ENCODE measurements around the gene NCOA6. TPM values are rescaled to one million over a fixed set of nuclear protein-coding genes. Genes with fewer than 3 reads are reported as not detected.

NCOA6 gene
- total RNA-seq, 1 donor from 2014 or later, result 21.1 TPM

DNA sequence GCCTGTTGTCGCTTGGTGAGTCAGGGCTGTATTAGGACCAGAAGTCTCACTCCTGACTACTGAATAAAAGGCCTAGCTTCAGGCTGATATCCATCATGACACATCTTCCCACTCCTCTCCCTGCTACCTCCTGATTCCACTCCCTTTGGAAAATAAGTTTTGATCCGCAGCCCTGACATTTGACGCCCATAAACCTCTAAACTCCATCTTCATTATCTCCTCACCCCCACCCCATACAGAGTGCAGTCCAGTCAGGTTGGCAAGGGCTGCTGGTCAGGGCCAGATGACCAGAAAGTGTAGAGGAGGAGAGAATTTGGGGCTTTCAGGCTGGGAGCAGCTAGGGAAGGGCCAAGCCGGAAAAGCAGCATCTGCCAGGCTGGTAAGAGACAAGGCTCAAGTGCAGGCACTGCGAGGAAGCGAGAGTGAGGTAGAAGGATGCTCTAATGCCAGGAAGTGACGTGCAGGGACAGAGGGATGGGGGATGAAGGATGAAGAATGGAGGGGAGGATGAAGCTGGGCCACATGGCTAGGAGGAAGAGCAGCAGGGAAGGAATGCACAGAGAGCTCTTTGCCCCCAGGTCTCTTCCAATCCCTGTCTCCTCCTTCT is 46.0 kb upstream of the NCOA6 start:
- H3K9ac ChIP-seq (ENCODE audit: low read length), result no peak overlapping the region
- TF ChIP-seq EZH2 (IDR thresholded peaks at IDR 0.05; ENCODE audit: insufficient read depth, low read length), result no peak
- TF ChIP-seq, protein P1, sequence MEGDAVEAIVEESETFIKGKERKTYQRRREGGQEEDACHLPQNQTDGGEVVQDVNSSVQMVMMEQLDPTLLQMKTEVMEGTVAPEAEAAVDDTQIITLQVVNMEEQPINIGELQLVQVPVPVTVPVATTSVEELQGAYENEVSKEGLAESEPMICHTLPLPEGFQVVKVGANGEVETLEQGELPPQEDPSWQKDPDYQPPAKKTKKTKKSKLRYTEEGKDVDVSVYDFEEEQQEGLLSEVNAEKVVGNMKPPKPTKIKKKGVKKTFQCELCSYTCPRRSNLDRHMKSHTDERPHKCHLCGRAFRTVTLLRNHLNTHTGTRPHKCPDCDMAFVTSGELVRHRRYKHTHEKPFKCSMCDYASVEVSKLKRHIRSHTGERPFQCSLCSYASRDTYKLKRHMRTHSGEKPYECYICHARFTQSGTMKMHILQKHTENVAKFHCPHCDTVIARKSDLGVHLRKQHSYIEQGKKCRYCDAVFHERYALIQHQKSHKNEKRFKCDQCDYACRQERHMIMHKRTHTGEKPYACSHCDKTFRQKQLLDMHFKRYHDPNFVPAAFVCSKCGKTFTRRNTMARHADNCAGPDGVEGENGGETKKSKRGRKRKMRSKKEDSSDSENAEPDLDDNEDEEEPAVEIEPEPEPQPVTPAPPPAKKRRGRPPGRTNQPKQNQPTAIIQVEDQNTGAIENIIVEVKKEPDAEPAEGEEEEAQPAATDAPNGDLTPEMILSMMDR (IDR thresholded peaks at IDR 0.05; ENCODE audit: insufficient read depth, low read depth, low read length), result no peak
- H4K20me1 ChIP-seq (ENCODE audit: insufficient read depth, low read length), result peaks cover 8% of the 10 kb centered on the region
- H3K27me3 ChIP-seq (ENCODE audit: insufficient read depth, low read length), result no peaks in the 10 kb centered on the region
- DNase-seq (ENCODE audit: low read depth) (no peak), FAIRE-seq (no peak)
- no peak overlapping the region for H3K27ac Mint-ChIP-seq (ENCODE audit: unreplicated experiment)
- no peaks in the 10 kb centered on the region for H3K9me3 ChIP-seq (ENCODE audit: insufficient read depth, low read depth, low read length)
- no peaks in the 10 kb centered on the region for H3K9me3 Mint-ChIP-seq (ENCODE audit: unreplicated experiment)
- peaks cover 18% of the 10 kb centered on the region for H3K4me1 ChIP-seq (ENCODE audit: insufficient read depth, low read length)
- no peak overlapping the region for H2AFZ ChIP-seq (ENCODE audit: low read depth, low read length)
- H3K36me3 ChIP-seq (ENCODE audit: insufficient read depth, low read length), result no peaks in the 10 kb centered on the region
- H3K4me1 Mint-ChIP-seq (ENCODE audit: low read depth, unreplicated experiment), result peaks cover 12% of the 10 kb centered on the region
- no peak overlapping the region for H3K4me3 ChIP-seq (ENCODE audit: insufficient read depth, low read depth, low read length)
- peak overlapping the region; percentile 84 for H3K4me2 ChIP-seq (ENCODE audit: low read length)
- no peak overlapping the region for H3K27ac ChIP-seq (ENCODE audit: low read depth, low read length)
- peaks cover 13% of the 10 kb centered on the region for H3K79me2 ChIP-seq (ENCODE audit: insufficient read depth, low read length)
- peaks cover 8% of the 10 kb centered on the region for H3K36me3 Mint-ChIP-seq (ENCODE audit: low read depth, unreplicated experiment)
- peak overlapping the region; percentile 86 for H3K4me3 Mint-ChIP-seq (ENCODE audit: unreplicated experiment)
- H3K27me3 Mint-ChIP-seq (ENCODE audit: low read depth, unreplicated experiment), result no peaks in the 10 kb centered on the region

DNA sequence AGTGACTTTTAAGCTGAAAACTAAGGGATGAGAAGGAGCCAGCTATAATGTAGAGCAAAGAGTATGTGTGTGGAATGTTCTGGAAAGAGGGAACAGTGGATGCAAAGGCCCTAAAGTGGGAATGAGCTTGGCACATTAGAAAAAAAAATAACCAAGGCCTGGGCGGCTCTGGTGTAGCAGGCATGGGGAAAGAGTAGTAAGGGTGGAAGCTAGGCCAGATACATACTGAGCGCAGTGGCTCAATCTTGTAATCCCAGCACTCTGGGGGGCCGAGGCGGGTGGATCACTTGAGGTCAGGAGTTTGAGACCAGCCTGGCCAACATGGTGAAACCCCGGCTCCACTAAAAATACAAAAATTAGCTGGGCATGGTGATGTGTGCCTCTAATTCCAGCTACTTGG is 38.8 kb upstream of the NCOA6 start:
- no peak overlapping the region for H3K27ac Mint-ChIP-seq (ENCODE audit: unreplicated experiment)
- no peak for DNase-seq (ENCODE audit: low read depth)

More for the DNA sequence above, 38.8 kb upstream of the NCOA6 start:
- peaks cover 12% of the 10 kb centered on the region for H4K20me1 ChIP-seq (ENCODE audit: insufficient read depth, low read length)
- FAIRE-seq, result no peak
- H3K9me3 ChIP-seq (ENCODE audit: insufficient read depth, low read depth, low read length), result no peaks in the 10 kb centered on the region
- Mint-ChIP-seq H3K4me1 (ENCODE audit: low read depth, unreplicated experiment) (no peaks in the 10 kb centered on the region), H3K36me3 (ENCODE audit: low read depth, unreplicated experiment) (peaks cover 9% of the 10 kb centered on the region), H3K4me3 (ENCODE audit: unreplicated experiment) (no peak overlapping the region), H3K9me3 (ENCODE audit: unreplicated experiment) (no peaks in the 10 kb centered on the region), H3K27me3 (ENCODE audit: low read depth, unreplicated experiment) (no peaks in the 10 kb centered on the region)
- H3K79me2 ChIP-seq (ENCODE audit: insufficient read depth, low read length), result no peaks in the 10 kb centered on the region
- H3K36me3 ChIP-seq (ENCODE audit: insufficient read depth, low read length), result no peaks in the 10 kb centered on the region
- H3K9ac ChIP-seq (ENCODE audit: low read length), result no peak overlapping the region
- H3K27ac ChIP-seq (ENCODE audit: low read depth, low read length), result no peak overlapping the region
- no peaks in the 10 kb centered on the region for H3K4me1 ChIP-seq (ENCODE audit: insufficient read depth, low read length)
- no peaks in the 10 kb centered on the region for H3K27me3 ChIP-seq (ENCODE audit: insufficient read depth, low read length)
- TF ChIP-seq, protein P1 (IDR thresholded peaks at IDR 0.05; ENCODE audit: insufficient read depth, low read depth, low read length), result no peak
- TF ChIP-seq EZH2 (IDR thresholded peaks at IDR 0.05; ENCODE audit: insufficient read depth, low read length), result no peak
- H2AFZ ChIP-seq (ENCODE audit: low read depth, low read length), result no peak overlapping the region
- H3K4me2 ChIP-seq (ENCODE audit: low read length), result no peak overlapping the region
- no peak overlapping the region for H3K4me3 ChIP-seq (ENCODE audit: insufficient read depth, low read depth, low read length)
